ENCODE results near the gene NT5DC4.
A peak's percentile ranks its signal among the peaks of the same experiment; 100 is the strongest.
"Not testable (repeated sequence)": the region's sequence is repeated elsewhere in the genome, so short reads cannot be mapped to it uniquely, and the experiment has no call there.

The NT5DC4 gene

DNA sequence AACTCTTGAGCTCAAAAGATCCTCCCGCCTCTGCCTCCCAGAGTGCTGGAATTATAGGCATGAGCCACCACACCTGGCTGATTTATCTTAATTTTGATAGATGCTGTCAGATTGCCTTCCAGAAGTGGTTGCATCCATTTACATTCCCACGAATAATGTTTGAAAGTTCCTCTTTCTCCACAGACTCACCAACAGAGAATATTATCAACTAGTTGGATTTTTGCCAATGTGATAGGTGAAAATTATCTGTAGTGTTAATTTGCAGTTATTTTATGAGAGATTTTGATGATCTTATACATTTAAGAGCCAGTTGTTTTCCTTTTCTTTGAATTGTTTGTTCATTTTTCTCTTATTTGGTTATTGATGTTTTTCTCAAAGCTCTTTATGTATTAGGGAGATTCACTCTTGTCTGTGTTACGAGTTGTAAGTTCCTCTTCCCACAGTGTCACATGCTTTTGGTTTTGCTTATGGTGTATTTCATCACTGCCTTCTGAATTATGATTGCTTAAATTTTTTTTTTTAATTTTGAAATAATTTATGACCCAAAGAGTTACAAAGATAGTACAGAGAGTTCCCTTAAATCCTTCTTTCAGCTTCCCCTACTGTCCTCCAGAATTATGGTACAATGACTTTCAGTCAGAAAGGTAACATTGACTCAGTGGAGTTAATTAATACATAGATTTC, 20.7 kb upstream of the NT5DC4 start:
- DNase-seq, result no peak

DNA sequence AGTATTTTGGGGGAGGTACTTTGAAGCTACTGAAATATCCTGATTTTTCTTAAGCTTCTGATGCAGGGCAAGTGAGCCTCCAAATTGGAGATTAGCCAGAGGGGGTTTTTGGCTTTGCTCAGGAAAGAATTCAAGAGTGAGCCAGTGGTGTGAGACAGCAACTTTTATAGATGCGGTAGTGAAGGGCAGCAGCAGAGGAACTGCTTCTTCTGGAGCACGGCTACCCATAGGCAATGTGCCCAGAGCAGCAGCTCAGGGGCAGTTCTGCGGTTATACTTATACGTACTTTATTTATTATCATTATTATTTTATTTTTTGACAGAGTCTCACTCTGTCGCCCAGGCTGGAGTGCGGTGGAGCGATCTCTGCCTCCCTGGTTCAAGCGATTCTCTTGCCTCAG, 19.8 kb upstream of the NT5DC4 start:
- no peak for DNase-seq

DNA sequence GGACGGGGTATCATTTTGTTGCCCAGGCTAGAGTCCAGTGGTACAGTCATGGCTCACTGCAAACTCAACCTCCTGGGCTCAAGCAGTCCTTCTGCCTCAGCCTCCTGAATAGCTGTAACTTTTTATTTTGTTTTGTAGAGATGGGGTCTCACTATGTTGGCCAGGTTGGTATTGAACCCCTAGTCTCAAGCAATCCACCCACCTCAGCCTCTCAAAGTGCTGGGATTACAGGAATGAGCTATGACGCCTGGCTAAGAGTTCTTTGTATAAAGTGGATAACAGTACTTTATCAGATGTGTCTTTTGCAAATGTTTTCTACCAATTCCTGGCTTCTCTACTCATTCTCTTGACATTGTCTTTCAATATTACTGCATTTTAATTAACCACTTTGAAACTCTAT, 17.1 kb upstream of the NT5DC4 start:
- DNase-seq, result no peak

DNA sequence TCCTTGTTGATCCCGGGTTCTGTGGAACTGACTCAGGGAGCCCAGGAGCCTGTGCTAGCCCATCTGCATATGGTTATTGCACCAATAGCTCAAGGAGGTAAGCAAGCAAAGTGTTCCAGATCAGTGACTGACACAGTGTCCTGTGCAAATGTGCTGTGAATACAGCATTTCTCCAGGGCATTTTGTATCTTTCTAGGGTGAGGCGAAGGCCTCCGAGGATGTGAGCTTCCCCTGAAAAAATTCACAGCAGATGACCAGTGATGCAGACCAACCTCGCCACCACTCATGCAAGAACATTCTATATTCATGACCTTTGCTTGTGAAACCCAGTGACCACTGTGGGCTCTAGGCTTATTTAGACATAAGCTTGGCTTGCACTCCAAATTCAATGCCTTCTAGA, 15.2 kb upstream of the NT5DC4 start:
- no peak for DNase-seq

DNA sequence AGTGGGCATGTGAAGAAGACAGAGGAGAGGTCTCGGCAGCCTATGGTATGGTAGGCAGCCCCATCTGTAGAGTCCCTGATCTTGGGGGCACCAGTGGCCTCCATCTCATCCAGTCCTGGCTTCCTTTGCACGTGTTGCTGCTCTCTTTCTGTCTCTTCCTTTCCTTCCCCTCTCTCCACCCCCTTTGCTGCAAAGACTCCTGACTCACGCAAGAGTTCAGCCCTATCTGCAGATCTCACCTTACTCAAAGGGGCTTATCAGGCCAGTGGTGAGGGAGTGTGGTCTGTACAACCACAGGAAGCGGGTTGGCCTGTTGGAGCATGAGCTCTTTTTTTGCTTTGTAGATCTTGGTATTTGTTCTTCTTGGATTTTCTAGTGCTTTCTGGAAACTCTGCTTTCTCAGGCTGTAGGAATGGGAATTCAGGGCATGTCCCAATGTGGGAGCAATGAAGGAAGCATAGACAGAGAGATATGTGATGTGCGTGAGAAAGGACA, 14.6 kb upstream of the NT5DC4 start:
- DNase-seq, result peak; percentile 8

DNA sequence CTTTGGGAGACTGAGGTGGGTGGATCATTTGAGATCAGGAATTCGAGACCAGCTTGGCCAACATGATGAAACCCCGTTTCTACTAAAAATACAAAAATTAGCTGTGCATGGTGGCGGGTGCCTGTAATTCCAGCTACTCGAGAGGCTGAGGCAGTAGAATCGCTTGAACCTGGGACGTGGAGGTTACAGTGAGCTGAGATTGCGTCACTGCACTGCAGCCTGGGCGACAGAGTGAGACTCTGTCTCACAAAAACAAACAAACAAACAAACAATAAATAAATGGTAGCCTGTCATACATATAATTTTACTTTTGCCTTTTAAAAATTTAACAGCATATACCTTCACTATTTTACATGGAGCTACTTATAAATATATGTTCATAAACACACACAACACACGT, 13.9 kb upstream of the NT5DC4 start:
- not testable (repeated sequence) for DNase-seq

DNA sequence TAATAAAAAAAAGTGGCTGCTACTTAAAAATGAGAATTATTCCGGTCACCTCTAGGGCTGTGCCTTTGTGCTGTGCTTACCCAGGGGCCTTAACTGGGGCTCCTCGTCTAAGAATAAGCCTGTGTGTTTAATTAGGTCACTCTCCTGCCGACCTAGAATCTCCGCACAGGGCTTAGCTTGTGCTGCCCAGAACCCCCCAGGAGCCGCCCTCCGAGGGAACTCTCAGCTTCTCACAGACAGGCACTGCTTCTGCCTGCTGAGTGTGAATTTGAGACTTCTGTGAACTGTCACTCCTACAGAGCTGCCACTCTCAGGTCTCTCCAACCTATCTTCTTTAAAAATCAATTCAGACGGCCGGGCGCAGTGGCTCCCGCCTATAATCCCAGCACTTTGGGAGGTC, 11.9 kb upstream of the NT5DC4 start:
- no peak for DNase-seq

DNA sequence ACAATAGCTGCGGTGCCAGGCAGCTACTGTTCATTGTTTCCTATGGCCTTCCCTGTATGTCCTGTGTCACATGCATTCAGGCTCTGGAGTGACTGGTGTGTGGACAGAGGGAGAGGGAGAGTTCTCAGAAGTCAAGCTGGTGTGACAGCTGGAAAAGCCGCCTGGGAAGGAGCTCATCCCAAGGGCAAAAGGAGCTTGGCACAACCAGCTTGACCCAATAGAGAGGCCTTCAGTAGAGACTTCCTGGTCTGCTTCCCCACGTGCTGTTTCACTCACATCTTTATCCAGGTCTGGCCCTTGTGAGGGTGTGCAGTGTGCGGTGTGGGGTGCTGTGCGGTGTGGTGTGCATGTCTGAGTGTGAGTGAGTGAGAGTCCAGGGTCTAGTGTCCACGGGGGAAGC, 11.1 kb upstream of the NT5DC4 start:
- no peak for DNase-seq

DNA sequence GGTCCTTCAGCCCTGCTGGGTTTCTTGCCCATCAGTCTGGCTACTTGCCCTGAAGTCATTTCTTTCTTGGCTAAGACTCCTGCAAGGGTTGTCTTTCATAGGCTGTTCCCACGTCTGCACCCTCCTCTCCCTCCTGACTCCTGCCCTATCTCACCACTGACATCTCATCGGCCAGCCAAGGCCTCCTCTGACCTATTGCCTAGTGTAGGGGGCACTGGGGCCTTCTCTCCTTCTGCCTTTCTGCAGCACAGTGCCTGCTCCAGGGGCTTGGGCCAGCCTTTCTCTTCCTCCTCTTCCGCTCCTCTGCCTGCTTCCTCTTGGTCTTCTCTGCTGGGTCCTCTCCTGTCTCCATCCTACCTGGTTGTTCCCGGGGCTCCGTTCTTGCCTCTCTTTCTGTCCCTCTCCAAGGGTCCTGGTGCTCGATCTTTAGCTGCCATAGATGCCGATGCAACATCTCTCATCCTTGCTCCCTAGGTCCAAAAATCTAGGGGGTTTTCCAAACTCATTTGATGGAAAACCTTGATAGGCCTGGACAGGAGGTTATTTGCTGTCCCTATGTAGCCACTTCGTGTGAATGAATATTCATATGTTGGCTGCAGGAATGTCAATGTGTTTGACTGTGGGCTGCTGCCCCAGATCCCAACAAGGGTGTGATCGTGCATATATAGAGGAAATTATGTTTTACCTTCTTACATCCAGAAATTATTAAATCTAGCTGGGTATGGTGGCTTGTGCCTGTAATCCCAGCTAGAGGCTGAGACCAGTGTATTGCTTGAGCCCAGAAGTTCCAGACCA, 9.7 kb upstream of the NT5DC4 start:
- DNase-seq, result no peak

DNA sequence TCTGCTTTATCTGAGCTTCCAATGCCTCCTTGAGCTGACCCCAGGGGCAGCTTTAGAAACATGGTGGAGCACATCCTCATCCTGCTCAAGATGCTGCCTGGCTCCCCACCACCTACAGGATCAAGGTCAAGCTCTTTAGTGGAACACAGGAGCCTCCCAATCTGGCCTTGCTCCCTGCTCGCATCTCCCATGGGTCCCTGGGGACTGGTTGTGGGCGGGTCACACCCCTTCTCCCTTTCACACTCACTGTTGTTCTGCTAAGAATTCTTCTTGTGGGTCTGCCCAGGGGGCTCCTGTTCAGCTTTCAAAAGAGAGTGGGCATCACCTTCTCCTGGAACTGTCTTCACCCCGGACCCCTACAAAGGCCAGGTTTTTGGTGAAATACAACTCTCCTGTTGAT, 8.4 kb upstream of the NT5DC4 start:
- no peak for DNase-seq

DNA sequence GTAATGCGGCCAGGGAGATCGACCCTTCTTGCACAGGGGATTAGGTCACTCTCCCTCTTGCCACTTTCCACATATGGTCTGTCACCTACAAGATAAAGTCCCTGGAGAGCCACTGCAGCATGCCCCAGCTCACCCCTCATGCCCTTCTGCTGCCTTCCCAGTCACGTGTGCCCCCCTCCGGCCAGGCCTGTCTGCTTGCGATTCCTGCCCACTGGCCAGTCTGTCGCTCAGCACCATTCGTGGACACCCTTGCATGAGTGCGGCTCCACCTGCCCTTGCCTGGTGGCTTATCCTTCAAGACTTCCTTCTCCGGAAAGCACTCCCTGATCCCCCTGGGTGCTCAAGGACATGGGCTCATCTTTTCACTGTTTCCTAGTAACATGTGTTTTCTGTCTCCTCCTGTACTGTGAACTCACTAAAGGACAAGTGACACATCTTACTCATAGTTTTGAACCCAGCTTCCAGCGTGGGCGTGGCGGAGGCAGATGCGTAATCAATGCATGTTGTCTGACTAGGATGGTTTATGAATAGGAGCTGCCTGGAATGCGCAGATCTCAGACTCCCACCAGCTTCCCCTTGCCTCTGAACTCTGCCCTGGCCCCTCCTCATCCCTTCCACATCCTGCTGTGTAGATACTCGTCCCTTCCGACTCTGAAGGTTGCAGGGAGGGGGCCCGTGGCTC, 7.8 kb upstream of the NT5DC4 start:
- peak; percentile 40 for DNase-seq

DNA sequence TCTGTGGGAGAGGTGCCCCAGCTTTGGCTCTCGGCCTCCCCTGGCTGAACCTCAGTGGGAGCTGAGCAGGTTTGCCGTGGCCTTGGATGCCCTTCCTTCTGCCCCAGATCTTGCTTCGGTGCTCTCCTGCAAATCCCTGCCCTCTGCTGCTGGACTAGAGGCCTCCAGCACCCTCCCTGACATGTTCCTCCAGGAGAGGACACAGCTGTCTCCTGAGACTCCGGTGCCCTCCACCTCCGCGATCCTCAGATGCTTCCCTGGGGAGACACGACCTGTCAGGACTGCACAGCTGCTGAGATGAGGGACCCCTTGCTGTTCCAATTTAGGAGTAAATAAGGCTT, 7.3 kb upstream of the NT5DC4 start:
- DNase-seq, result no peak

DNA sequence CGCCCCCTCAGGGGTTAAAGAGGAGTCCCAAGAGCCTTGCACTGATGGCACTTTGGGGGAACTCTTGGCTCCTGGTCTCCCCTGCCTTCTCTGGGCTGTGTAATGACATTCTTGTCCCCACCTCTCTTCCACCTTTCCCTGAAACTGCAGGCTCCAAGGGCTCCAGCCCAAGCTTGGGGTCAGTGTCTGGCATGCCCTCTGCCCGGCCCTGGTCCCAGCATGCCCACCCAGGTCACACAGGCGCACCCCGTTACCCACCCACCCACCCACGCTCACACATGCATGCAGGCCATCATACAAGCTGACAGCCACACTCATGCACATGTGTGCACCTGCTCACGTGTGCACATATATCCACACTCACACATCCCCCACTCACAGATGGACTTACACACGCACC, 6.9 kb upstream of the NT5DC4 start:
- DNase-seq, result no peak

DNA sequence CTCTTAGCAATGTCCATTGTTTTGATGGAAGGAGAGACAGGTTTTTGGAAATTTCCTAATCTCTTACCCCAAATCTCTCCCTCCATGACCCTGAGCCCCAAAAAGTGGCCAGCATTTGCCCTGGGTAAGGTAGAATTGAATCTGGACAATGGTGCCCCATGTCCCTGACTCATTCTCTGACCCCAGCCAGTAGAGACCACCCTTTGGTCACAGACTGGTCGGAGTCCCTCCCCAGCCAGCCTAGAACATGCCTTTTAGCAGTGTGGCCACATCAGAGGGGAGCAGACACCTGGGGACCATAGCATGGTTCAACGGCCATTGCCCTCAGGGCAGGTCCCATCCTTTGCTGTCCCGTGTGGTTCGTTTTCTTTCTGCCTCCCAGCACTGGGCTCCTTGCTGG, 6.5 kb upstream of the NT5DC4 start:
- no peak for DNase-seq

DNA sequence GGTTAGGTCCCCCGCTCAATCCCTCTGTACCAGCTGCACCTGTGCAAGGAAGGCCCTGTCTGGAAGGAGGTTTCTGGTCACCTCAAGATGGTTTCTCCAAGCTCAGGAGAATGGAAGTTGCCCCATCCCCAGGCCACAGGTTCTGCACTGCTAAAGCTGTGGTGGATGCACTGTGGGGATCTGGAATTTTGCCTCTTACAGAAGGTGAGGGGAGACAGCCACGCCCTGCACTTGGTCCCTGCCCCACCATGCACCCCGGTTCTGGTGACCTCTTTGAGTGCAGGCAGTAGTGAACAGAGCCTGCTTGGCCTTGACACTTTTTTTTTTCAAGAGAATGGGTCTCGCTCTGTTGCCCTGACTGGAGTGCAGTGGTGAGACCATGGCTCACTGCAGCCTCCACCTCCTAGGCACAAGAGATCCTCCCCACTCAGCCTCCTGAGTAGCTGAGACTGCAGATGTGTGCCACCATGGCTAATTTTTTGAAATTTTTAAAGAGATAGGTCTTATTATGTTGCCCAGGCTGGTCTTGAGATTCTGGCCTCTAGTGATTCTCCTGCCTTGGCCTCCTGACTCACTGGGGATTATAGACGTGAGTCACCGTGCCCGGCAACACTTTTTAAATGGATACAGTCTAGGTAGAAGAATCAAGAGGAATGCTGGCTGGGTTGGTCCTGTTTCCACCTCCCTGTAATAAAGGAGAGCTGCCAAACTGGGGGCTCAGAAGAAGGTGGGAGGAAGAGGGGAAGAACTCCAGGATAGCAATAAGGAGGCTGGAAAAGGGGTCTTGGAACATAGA, 5.8 kb upstream of the NT5DC4 start:
- peak; percentile 52 for DNase-seq

DNA sequence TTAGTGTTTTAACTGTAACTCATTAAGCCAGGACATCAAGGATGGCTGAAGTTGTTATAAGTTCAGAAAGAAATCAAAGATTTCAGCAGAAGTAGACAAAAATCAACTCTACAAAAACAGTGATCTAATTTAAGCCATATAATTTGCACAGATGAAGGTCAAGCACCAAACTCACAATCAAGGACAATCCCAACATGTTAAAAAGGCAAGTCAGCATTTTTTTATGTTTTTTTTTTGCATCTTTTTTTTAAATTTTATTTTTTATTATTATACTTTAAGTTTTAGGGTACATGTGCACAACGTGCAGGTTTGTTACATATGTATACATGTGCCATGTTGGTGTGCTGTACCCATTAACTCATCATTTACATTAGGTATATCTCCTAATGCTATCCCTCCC, 4.7 kb upstream of the NT5DC4 start:
- not testable (repeated sequence) for DNase-seq

DNA sequence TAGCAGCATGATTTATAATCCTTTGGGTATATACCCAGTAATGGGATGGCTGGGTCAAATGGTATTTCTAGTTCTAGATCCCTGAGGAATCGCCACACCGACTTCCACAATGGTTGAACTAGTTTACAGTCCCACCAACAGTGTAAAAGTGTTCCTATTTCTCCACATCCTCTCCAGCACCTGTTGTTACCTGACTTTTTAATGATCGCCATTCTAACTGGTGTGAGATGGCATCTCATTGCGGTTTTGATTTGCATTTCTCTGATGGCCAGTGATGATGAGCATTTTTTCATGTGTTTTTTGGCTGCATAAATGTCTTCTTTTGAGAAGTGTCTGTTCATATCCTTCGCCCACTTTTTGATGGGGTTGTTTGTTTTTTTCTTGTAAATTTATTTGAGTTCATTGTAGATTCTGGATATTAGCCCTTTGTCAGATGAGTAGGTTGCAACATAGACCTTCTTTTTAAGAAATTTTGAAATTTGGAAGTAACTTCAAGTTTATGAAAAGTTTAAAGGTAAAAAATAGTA, 3.9 kb upstream of the NT5DC4 start:
- not testable (repeated sequence) for DNase-seq

DNA sequence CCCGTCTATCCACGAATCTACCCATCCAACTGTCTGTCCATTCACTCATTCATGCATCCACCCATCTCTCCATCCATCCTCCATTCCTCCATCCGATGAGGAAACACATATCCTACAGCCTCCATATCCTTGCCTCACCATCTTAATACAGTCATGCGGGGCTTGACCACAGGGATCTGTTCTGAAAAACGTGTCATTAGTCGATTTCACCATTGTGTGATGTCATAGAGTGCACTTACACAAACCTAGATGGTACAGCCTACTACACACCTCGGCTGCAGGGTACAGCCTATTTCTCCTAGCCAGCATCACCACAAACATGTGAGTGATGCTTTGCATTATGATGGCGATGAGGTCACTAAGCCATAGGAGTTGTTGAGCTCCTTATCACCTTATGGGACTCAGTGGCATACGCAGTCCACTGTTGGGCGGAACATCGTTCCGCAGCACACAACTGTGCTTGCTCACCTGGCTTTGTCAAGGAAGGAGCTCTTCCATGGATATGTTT, 1.9 kb upstream of the NT5DC4 start:
- no peak for DNase-seq

DNA sequence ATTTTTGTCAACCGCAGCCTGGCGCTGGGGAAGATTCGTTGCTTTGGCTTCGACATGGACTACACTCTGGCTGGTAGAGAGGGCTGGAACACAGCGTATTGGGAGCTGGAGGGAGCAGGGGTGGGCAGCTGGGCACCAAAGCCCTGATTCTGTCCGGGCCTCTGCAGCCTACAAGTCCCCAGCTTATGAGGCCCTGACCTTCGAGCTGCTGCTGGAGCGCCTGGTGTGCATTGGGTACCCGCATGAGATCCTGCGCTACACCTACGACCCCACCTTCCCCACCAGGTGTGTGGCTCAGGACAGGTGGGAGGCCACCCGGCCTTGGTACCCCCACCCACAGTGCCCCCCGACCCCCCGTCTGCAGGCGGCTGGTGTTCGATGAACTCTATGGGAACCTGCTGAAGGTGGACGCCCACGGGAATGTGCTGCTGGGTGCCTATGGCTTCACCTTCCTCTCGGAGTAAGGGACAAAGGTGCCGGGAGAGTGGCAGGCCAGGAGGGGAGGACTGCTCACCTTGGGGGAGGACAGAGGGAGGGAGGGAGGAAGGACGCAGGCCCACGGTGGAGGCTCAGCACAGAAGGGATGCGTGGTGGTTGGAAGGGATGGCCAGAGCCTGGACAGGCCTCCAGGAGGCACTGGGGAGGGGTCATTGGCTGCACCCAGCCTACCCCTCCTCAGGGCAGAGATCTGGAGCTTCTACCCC, 1.2 kb downstream of the NT5DC4 start:
- DNase-seq, result no peak

DNA sequence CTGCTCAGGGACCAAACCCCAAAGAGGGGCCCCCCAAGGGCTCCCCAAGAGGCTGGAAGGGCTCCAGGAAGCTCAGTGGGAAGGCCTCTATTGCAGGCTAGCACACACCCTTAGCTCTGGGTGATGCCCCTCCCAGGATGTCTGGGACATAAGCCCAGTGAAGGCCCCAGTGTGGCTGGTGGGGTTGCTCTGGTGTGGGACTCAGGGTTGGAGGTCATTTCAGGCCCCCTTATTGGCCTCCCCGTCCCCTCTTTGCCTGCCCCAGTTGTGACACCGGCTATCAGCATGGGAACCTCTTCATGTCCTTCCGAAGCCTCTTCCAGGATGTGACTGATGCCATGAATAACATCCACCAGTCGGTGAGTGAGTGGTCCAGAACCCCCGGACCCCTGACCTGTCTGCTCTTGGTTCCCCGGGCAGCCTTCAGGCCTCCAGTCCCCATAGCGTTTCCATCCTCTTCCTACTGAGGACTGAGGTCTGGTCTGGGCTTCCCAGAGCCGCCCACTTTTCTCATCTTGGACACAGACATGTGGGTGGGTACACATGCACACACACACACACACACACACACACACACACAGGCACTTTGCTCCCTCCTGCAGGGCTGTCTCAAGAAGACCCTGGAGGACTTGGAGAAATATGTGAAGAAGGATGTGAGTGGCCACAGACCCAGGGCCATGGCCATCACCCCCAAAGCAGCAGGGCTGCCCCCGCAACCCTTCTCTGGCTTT, 2.2 kb downstream of the NT5DC4 start:
- DNase-seq, result no peak

DNA sequence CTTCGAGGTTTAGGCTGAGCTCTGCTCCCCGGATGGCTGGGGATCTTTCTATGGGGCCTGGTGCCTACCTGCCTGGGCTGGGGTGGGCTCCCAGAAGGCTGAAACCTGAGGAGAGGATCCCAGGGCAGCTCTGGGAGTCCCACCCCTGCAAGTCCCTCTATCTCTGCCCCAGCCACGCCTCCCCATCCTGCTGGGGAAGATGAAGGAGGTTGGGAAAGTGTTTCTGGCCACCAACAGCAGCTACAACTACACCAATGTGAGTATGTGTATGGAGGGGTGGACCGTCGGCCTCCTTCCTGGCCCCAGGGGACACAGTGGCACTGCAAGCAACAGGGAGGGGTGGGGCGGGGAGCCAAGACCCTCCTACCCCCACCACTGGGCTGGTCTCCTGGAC, 2.7 kb downstream of the NT5DC4 start:
- no peak for DNase-seq
